ENCODE results near the gene LIG4. TPM values are rescaled to one million over a fixed set of nuclear protein-coding genes. Genes with fewer than 3 reads are reported as not detected.

The LIG4 gene
- total RNA-seq, 2 experiments from 2014 or later, result 11.0 to 15.1 TPM

GRCh38 chr13:108223687-108224503, 8.6 kb upstream of the LIG4 start:
- Histone ChIP-seq H3K36me3 (ENCODE audit: insufficient read depth, low read length) (no peaks in the 10 kb centered on the region), H3K4me1 (ENCODE audit: insufficient read depth, low read length, poor library complexity, severe bottlenecking) (peaks cover 10% of the 10 kb centered on the region)
- no peak for DNase-seq (ENCODE audit: low spot score)

GRCh38 chr13:108220041-108220440, 4.7 kb upstream of the LIG4 start:
- no peak overlapping the region for H3K27ac ChIP-seq (ENCODE audit: low read depth, low read length, poor library complexity, severe bottlenecking)
- TF ChIP-seq EZH2phosphoT487 (IDR thresholded peaks at IDR 0.05; ENCODE audit: borderline replicate concordance, low read depth, low read length) (no peak), CTCF (conservative IDR thresholded peaks at IDR 0.05; ENCODE audit: low read length) (peak; percentile 50; the same call in 1 of the 2 replicates)
- no peak for DNase-seq (ENCODE audit: low spot score)
- H3K9me2 ChIP-seq (ENCODE audit: insufficient read depth, low read length), result no peaks in the 10 kb centered on the region
- ChIA-PET POLR2A (interaction anchor here (0.6 kb wide), 1 partner anchor 16 kb away, joined by 4 read pairs; no protein-coding TSS in a partner anchor), CTCF (ENCODE audit: unreplicated experiment) (no interaction called here)
- intact Hi-C loops (cut with micrococcal nuclease; ENCODE audit: unreplicated experiment), result loop anchor here (2.0 kb wide), 1 partner anchor 43 kb away; no protein-coding TSS in a partner anchor
- peaks cover 15% of the 10 kb centered on the region; the same call in 1 of the 2 replicates for H3K79me2 ChIP-seq (ENCODE audit: insufficient read depth, low read depth, low read length)
- H3K4me1 ChIP-seq (ENCODE audit: insufficient read depth, low read length, poor library complexity, severe bottlenecking), result peaks cover 24% of the 10 kb centered on the region
- no peak overlapping the region for H3K4me3 ChIP-seq (ENCODE audit: low read depth, low read length, poor library complexity, severe bottlenecking)
- no peak overlapping the region for H2AFZ ChIP-seq (ENCODE audit: low read length)
- no peaks in the 10 kb centered on the region for H3K36me3 ChIP-seq (ENCODE audit: insufficient read depth, low read length)
- no peaks in the 10 kb centered on the region for H3K9me3 ChIP-seq (ENCODE audit: low read length)
- H4K20me1 ChIP-seq (ENCODE audit: insufficient read depth, low read length), result peaks cover 19% of the 10 kb centered on the region
- BruUV-seq (replicated peaks), result no TSS peak
- H3K4me2 ChIP-seq (ENCODE audit: low read length), result peak overlapping the region; percentile 94

More at GRCh38 chr13:108223687-108224503, 8.6 kb upstream of the LIG4 start:
- H2AFZ ChIP-seq (ENCODE audit: low read length), result no peak overlapping the region
- no peak overlapping the region for H3K4me2 ChIP-seq (ENCODE audit: low read length)
- H3K27ac ChIP-seq (ENCODE audit: low read depth, low read length, poor library complexity, severe bottlenecking), result no peak overlapping the region
- BruUV-seq (replicated peaks), result no TSS peak
- H3K9me3 ChIP-seq (ENCODE audit: low read length), result no peaks in the 10 kb centered on the region
- POLR2A ChIA-PET, result interaction anchor here (0.7 to 0.8 kb wide), 2 partner anchors 9 to 10 kb away, joined by 3 to 5 read pairs; no protein-coding TSS in a partner anchor
- H3K4me3 ChIP-seq (ENCODE audit: low read depth, low read length, poor library complexity, severe bottlenecking), result no peak overlapping the region
- no peak for TF ChIP-seq CTCF (conservative IDR thresholded peaks at IDR 0.05; ENCODE audit: low read length)
- TF ChIP-seq EZH2phosphoT487 (IDR thresholded peaks at IDR 0.05; ENCODE audit: borderline replicate concordance, low read depth, low read length), result no peak
- intact Hi-C loops (cut with micrococcal nuclease; ENCODE audit: unreplicated experiment), result no loop called here
- peaks cover 19% of the 10 kb centered on the region for H4K20me1 ChIP-seq (ENCODE audit: insufficient read depth, low read length)
- no peaks in the 10 kb centered on the region for H3K9me2 ChIP-seq (ENCODE audit: insufficient read depth, low read length)
- CTCF ChIA-PET (ENCODE audit: unreplicated experiment), result no interaction called here
- peaks cover 7% of the 10 kb centered on the region; the same call in 1 of the 2 replicates for H3K79me2 ChIP-seq (ENCODE audit: insufficient read depth, low read depth, low read length)

All from OCI-LY7 (cell line).